ENCODE results near the gene ZNF532.

DNA sequence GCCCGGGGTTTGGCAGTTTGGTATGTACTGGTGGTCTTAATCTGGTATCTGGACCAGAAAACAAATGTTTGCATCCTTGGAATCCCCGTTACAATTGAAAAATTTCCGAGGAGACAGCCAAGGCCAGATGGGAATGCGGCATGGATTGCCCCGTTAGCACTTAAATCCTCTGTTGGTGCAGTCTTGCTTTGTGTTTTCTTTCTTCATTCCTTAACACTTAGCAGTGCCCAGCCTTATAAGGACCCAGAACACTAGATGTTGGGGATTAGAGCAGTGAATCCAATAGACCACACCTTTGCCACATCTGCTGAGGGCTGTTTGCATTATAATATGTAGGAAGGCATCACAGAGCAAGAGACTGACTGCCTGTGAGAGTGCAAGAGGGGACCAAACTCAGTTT, 12.8 kb upstream of the ZNF532 start:
- no peak for TF ChIP-seq POLR2AphosphoS5 (IDR thresholded peaks at IDR 0.05; ENCODE audit: low read depth, low read length)
- TF ChIP-seq, protein P1, sequence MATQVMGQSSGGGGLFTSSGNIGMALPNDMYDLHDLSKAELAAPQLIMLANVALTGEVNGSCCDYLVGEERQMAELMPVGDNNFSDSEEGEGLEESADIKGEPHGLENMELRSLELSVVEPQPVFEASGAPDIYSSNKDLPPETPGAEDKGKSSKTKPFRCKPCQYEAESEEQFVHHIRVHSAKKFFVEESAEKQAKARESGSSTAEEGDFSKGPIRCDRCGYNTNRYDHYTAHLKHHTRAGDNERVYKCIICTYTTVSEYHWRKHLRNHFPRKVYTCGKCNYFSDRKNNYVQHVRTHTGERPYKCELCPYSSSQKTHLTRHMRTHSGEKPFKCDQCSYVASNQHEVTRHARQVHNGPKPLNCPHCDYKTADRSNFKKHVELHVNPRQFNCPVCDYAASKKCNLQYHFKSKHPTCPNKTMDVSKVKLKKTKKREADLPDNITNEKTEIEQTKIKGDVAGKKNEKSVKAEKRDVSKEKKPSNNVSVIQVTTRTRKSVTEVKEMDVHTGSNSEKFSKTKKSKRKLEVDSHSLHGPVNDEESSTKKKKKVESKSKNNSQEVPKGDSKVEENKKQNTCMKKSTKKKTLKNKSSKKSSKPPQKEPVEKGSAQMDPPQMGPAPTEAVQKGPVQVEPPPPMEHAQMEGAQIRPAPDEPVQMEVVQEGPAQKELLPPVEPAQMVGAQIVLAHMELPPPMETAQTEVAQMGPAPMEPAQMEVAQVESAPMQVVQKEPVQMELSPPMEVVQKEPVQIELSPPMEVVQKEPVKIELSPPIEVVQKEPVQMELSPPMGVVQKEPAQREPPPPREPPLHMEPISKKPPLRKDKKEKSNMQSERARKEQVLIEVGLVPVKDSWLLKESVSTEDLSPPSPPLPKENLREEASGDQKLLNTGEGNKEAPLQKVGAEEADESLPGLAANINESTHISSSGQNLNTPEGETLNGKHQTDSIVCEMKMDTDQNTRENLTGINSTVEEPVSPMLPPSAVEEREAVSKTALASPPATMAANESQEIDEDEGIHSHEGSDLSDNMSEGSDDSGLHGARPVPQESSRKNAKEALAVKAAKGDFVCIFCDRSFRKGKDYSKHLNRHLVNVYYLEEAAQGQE (IDR thresholded peaks at IDR 0.05; ENCODE audit: insufficient read depth in 1 of 2, low read depth in 2 of 2, low read length in 2 of 2): no peak
- no peak for TF ChIP-seq TAF1 (IDR thresholded peaks at IDR 0.05; ENCODE audit: borderline replicate concordance, insufficient read depth, low read length)
- TF ChIP-seq SIN3A (IDR thresholded peaks at IDR 0.05; ENCODE audit: borderline replicate concordance, insufficient read depth, low read length): no peak
- no peak for TF ChIP-seq FOXP2 (optimal IDR thresholded peaks at IDR 0.05; ENCODE audit: borderline replicate concordance, extremely low read depth, extremely low read length, insufficient read depth)
